Muscle layer of colon (tissue), 2 donors: ENCODE results near the gene MRPL37.
"Not testable (repeated sequence)": the region's sequence is repeated elsewhere in the genome, so short reads cannot be mapped to it uniquely, and the experiment has no call there.

Source experiments
- H3K27ac ChIP-seq: one replicate; pipeline ENCODE4 v1.7.0; 2013; ENCODE audit warnings: low read depth, mild to moderate bottlenecking, low read length, moderate library complexity
- H3K27me3 ChIP-seq, 2 donors: one replicate each; pipeline ENCODE4 v1.7.0; 2013; ENCODE audit warnings: low read length in 2 of 2, mild to moderate bottlenecking in 2 of 2; ENCODE audit not compliant: insufficient read depth in 2 of 2, control insufficient read depth in 1 of 2
- H3K36me3 ChIP-seq: one replicate; pipeline ENCODE4 v1.7.0; 2013; ENCODE audit warnings: mild to moderate bottlenecking, low read length; ENCODE audit not compliant: insufficient read depth
- H3K4me1 ChIP-seq: one replicate; pipeline ENCODE4 v1.7.0; 2013; ENCODE audit warnings: mild to moderate bottlenecking, low read length; ENCODE audit not compliant: insufficient read depth
- H3K4me3 ChIP-seq, 2 donors: one replicate each; pipeline ENCODE4 v1.7.0; 2013; ENCODE audit warnings: low read length in 2 of 2, low read depth in 1 of 2, mild to moderate bottlenecking in 1 of 2, moderate library complexity in 1 of 2
- H3K9ac ChIP-seq: one replicate; pipeline ENCODE4 v1.7.0; 2013; ENCODE audit warnings: low read length
- H3K9me3 ChIP-seq: one replicate; pipeline ENCODE4 v1.7.0; 2013; ENCODE audit warnings: mild to moderate bottlenecking, low read length
- donor health status: abdominal sarcoma.
- donor health status: Adenocarcinoma of cecum.

The MRPL37 gene

DNA sequence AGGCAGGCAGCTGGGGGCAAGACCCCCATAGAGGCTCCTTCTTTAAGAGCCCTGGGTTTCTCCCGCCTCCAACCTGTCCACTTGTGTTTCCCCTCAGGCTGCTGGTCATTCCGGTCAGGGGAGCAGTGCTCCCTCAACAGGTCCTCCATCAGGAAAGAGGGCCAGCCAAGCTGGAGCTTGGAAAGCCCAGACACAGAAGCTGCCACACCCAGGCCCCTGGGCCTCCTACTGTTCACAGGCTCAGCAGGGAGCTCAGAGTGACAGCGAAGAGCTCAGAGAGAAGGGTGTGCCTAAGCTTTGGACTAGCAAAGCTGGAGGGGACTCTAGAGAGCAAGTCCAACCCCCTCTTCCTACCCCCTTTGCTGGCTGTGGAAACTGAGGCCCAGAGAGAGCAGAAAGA, 36.9 kb upstream of the MRPL37 start:
- H3K36me3 ChIP-seq = no peaks in the 10 kb centered on the region
- no peak overlapping the region for H3K27ac ChIP-seq
- H3K9me3 ChIP-seq = no peaks in the 10 kb centered on the region
- no peaks in the 10 kb centered on the region for H3K4me1 ChIP-seq
- H3K27me3 ChIP-seq = no peaks in the 10 kb centered on the region
- H3K4me3 ChIP-seq = no peak overlapping the region
- no peak overlapping the region for H3K9ac ChIP-seq

DNA sequence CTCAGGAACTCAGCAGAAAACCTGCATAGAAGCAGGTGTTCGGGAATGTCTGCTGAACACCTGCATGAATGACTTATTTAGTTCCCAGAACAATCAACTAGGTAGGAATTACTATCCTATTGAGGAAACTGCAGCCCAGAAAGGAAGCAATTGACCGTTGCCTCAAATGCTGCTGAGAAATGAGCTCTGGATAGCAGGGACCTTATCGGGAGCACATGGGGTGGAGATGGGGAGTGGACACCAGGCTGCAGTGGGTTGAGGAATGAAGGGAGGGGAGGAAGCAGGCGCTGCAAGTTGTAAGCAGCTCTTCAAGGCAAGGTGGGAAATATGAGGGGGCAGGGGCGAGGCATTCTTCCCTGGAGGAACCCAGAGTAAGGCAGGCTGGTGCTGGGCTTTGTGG, 36.4 kb upstream of the MRPL37 start:
- Histone ChIP-seq H3K27me3 (no peaks in the 10 kb centered on the region), H3K4me3 (no peak overlapping the region), H3K36me3 (no peaks in the 10 kb centered on the region), H3K9me3 (no peaks in the 10 kb centered on the region), H3K27ac (no peak overlapping the region), H3K9ac (no peak overlapping the region), H3K4me1 (no peaks in the 10 kb centered on the region)

DNA sequence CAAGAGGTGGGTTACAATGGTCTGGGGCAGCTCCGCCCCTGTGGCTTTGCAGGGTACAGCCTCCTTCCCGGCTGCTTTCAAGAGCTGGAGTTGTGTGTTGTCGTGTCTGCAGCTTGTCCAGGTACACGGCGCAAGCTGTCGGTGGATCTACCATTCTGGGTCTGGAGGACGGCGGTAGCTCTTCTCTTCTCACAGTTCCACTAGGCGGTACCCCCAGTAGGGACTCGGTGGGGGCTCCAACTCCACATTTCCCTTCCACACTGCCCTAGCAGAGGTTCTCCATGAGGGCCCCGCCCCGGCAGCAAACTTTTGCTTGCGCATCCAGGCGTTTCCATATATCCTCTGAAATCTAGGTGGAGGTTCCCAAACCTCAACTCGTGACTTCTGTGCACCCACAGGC, 34.8 kb upstream of the MRPL37 start:
- Histone ChIP-seq H3K27ac (no peak overlapping the region), H3K4me1 (no peaks in the 10 kb centered on the region), H3K9ac (no peak overlapping the region), H3K4me3 (no peak overlapping the region), H3K9me3 (no peaks in the 10 kb centered on the region), H3K36me3 (no peaks in the 10 kb centered on the region), H3K27me3 (no peaks in the 10 kb centered on the region)

DNA sequence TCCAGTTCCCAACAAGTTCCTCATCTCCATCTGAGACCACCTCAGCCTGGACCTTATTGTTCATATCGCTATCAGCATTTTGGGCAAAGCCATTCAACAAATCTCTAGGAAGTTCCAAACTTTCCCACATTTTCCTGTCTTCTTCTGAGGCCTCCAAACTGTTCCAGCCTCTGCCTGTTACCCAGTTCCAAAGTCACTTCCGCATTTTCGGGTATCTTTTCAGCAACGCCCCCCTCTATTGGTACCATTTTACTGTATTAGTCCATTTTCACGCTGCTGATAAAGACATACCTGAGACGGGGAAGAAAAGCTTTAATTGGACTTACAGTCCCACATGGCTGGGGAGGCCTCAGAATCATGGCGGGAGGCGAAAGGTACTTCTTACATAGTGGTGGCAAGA, 33.6 kb upstream of the MRPL37 start:
- H3K4me3 ChIP-seq, H3K4me1 ChIP-seq, H3K9ac ChIP-seq, H3K27ac ChIP-seq, H3K9me3 ChIP-seq, H3K36me3 ChIP-seq, H3K27me3 ChIP-seq: not testable (repeated sequence)

DNA sequence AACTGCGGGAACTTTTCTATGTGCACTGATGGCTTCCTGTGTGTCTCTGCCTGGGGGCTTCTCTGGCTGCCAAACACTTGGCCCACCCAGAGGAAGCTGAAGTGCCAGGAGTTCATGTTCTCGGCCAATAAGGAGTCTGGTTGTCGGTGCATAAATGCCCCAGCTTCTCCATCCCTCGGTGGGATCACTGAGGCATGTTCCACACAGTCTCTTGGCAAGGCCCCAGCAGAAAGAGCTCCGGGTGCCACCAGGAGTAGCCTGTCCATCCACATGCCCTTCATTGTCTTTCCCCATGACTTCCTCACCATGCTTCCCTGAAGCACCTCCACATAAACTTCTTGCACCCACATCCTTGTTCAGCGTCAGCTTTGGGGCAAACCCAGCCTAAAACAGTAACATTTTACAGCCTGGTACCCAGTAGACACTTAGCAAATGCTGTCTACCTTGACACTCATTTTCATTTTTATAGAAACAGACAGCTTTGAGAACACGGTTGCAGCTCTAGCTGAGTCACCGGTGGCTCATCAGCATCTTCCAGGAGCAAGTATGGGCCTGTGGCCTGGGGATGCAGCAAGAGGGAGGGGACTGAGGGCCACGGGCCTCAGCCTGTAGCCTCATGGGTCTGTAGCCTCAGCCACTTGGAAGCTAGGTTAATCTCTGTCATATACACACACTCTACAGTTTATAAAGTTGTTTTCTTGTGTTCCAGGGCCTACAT, 32.4 kb upstream of the MRPL37 start:
- no peaks in the 10 kb centered on the region for H3K27me3 ChIP-seq
- H3K4me1 ChIP-seq = no peaks in the 10 kb centered on the region
- H3K9me3 ChIP-seq = no peaks in the 10 kb centered on the region
- H3K27ac ChIP-seq = no peak overlapping the region
- no peak overlapping the region for H3K4me3 ChIP-seq
- no peaks in the 10 kb centered on the region for H3K36me3 ChIP-seq
- H3K9ac ChIP-seq = no peak overlapping the region

DNA sequence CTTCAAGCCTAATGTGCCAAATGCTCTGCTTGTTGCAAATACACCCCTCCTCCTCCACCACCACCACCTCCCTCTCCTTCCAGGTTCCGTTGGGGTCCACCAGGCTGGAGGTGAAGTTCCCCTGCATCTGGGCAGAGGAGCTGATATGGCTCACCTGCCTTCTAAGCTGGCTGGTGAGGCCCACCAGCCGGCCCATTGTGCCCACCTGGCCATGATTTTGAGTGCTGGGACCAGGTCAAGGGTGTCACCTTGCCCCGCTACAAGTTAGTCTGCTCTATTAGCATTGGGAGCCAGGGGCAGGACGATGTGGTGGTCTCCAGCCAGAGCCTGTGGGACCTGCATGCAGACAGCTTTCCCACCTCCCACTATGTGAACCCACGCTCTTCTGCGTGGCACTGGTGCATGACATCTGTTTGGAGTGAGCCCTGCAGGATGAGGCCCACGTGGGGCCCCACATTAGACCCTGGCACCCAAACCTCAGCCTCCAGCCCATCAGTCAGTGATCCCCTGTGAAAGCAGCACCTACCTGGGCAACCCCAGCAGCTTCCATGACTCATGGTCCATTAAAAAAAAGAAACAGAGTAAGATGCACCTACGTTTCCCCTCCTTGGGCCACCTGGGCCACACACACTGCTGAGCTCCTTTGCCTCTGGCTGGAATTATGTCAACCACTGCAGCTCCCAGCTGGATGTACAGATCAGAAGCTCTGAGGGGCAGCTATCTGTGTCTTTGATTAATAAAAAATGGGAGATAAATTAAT, 31.6 kb upstream of the MRPL37 start:
- H3K9me3 ChIP-seq = no peaks in the 10 kb centered on the region
- H3K9ac ChIP-seq = no peak overlapping the region
- no peaks in the 10 kb centered on the region for H3K27me3 ChIP-seq
- no peak overlapping the region for H3K4me3 ChIP-seq
- no peaks in the 10 kb centered on the region for H3K4me1 ChIP-seq
- no peak overlapping the region for H3K27ac ChIP-seq
- H3K36me3 ChIP-seq = no peaks in the 10 kb centered on the region

DNA sequence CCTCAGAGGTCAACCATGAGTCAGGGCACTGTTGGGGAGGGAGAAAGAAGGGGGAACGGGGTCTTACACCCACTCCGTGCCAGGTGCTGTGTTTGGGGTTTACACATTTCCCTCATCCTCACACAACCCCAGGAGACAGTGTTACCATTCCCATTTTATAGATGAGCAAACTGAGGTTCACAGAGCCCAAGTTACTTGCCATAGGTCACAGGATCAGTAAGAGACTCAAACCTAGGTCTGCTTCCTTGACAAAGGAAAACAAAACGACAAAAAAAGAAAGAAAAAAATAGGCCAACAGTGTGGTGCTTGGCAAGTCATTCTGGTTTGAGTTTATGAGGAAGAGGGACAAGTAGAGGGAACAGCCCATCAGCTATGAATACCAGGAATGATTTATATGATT, 30.9 kb upstream of the MRPL37 start:
- H3K9me3 ChIP-seq = no peaks in the 10 kb centered on the region
- no peaks in the 10 kb centered on the region for H3K4me1 ChIP-seq
- H3K27me3 ChIP-seq = no peaks in the 10 kb centered on the region
- H3K27ac ChIP-seq = no peak overlapping the region
- H3K36me3 ChIP-seq = peaks cover under 1% of the 10 kb centered on the region
- H3K9ac ChIP-seq = no peak overlapping the region
- H3K4me3 ChIP-seq = no peak overlapping the region

DNA sequence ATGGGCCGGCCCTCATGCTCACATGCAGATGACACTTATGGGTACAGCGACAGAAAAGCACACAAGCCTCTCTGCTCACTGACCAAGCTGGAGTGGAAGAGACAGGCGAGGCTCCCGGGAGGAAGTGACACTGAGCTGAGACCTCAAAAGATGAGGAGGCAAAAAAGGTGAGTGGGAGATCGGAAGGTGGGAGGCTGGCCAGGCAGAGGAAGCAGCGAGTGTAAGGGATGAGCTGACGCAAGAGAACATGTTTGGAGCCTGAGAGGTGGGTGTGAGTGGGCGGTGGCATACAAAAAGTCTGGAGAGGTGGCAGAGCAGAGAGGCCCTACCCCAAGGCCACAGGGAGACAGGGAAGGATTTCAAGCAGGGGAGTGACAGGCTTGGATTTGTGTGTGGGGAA, 29.0 kb upstream of the MRPL37 start:
- Histone ChIP-seq H3K27ac (no peak overlapping the region), H3K9ac (no peak overlapping the region), H3K9me3 (no peaks in the 10 kb centered on the region), H3K4me3 (no peak overlapping the region), H3K27me3 (no peaks in the 10 kb centered on the region), H3K36me3 (peaks cover 7% of the 10 kb centered on the region), H3K4me1 (no peaks in the 10 kb centered on the region)

DNA sequence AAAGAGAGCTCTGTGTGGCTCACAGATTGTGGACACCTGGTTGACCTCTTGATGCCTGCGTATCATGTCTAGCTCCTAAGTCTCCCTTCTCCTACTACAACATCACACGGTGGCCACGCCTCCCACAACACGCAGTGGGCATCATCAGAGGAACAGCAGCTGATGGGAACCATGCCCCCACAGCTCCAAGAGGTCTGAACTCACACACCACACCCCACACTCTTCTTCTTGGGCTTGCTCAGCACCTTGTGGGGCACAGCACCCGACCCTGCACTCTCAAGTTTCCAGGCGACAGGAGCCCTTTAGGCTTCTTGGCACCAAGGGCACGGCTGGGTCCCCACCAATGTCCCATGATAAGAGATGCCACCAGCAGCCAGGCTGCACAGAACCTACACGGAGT, 28.4 kb upstream of the MRPL37 start:
- H3K9ac ChIP-seq = no peak overlapping the region

DNA sequence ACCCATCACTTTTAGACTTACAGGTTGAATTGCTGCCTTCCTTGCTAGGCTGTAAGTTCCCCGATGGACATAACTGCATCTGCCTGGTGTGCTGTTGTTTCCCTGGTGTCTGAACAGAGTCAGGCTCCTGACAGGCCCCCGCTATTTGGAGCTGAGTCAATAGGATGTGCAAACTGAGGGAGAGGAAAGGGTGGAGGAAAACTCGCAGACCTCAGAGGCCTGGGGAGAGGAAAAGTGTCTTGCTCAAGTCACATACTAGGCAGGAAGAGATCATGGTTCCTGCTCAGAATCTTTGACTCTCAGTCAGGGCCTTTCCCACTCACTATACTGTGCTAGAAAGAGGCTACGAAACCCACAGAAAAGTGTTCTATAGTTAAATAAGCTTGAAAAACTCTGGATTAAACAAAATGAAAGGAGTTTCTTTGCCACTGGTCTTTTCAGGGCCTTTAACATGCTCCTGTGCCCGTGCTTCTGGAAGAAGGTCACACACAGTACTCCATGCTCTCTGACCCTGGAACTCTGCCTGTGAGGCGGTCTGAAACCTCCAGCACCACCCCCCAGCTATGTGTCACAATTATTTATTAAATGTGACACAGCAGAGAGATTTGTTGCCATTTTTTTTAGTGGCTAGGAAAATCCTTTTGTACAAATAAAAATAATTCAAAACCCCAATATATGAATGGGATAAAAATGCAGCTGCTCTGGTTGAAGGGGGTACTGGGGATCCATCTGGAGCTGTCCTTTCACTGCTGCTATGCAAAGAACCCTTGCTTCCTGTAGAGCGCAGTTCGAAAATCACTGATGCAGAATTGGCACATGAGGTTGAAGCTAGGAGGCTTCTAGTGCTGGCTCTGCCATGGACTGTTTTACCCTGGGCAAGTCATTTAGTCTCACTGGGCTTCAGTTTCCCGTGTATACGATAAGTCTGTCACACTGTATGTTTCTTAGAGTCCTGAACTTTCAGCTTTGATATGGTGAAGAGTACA, 27.1 kb upstream of the MRPL37 start:
- H3K4me1 ChIP-seq = no peaks in the 10 kb centered on the region
- H3K9ac ChIP-seq = no peak overlapping the region
- no peaks in the 10 kb centered on the region for H3K9me3 ChIP-seq
- H3K36me3 ChIP-seq = peaks cover 7% of the 10 kb centered on the region
- H3K27ac ChIP-seq = no peak overlapping the region
- no peaks in the 10 kb centered on the region for H3K27me3 ChIP-seq
- H3K4me3 ChIP-seq = no peak overlapping the region

More for the DNA sequence above, 28.4 kb upstream of the MRPL37 start:
- Histone ChIP-seq H3K4me3 (no peak overlapping the region), H3K27ac (no peak overlapping the region), H3K9me3 (no peaks in the 10 kb centered on the region), H3K27me3 (no peaks in the 10 kb centered on the region), H3K4me1 (no peaks in the 10 kb centered on the region), H3K36me3 (peaks cover 7% of the 10 kb centered on the region)

DNA sequence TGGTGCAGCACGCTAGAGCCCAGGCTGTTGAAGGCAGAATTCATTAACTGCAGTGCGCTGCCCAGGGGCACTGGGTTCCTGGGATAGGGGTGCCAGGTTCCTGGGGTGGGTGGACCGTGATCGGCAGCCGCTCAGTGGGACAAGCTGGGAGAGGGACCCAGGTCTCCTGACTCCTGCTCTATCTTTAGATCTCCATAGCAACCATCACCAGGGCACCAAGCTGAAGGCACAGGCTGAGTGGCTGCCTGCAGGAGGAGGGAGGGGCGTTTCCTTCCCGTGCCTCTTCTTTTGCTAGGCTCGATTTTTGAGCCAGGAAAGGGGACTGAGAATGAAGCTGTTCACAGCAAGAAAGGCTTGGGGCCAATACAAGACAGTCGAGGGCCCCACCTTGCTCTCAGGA, 26.3 kb upstream of the MRPL37 start:
- Histone ChIP-seq H3K27me3 (no peaks in the 10 kb centered on the region), H3K9ac (no peak overlapping the region), H3K4me3 (no peak overlapping the region), H3K36me3 (peaks cover 9% of the 10 kb centered on the region), H3K27ac (no peak overlapping the region), H3K4me1 (no peaks in the 10 kb centered on the region), H3K9me3 (no peaks in the 10 kb centered on the region)
